Measurements from ENCODE around the gene HPS1. TPM values are rescaled to one million over a fixed set of nuclear protein-coding genes. Genes with fewer than 3 reads are reported as not detected.
A peak's percentile ranks its signal among the peaks of the same experiment; 100 is the strongest.

Gene HPS1
- total and polyA plus RNA-seq, 10 donors, result 49.5 to 132 (median 89.5) TPM

DNA sequence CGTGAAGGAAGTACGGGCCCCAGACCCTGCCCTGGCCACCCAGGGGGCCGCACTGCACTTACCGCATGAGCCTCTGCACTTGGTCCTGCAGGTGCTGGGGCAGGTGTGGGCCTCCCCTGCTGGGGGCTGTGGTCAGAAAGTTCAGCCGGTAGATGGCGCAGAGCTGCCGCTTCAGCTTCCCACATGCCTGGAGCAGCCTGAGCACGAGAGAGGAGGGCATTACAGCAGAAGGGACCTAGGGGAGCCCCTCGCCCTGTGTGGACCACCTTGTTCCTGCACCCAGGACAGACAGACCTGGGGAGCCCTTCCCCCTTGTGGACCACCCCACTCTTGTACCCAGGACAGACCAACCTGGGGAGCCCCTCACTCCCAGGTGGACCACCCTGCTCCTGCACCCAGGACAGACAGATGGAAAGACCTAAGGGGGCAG, 23.0 kb downstream of the HPS1 start:
- H3K27ac ChIP-seq, result no peak overlapping the region
- peaks cover 0 to 100% (median 85%) of the 10 kb centered on the region in 6 donors for H3K36me3 ChIP-seq
- peak in 1 of 3 donors; percentile 63 for TF ChIP-seq POLR2AphosphoS5 (IDR thresholded peaks at IDR 0.05)
- TF ChIP-seq POLR2A (IDR thresholded peaks at IDR 0.05), result no peak
- H3K4me1 ChIP-seq, result no peaks in the 10 kb centered on the region
- no peak for DNase-seq
- intact Hi-C loops (cut with DNase I; ENCODE audit: low total_unique reads), result no loop called here
- WGBS, 5 donors, result 86 to 93% (median 91%) methylated on average over 6 to 9 of the region's 9 CpGs
- H3K9me3 ChIP-seq, result no peaks in the 10 kb centered on the region
- H3K4me3 ChIP-seq, result no peak overlapping the region
- H3K27me3 ChIP-seq (replicated peaks in 1 of 7), result no peaks in the 10 kb centered on the region

DNA sequence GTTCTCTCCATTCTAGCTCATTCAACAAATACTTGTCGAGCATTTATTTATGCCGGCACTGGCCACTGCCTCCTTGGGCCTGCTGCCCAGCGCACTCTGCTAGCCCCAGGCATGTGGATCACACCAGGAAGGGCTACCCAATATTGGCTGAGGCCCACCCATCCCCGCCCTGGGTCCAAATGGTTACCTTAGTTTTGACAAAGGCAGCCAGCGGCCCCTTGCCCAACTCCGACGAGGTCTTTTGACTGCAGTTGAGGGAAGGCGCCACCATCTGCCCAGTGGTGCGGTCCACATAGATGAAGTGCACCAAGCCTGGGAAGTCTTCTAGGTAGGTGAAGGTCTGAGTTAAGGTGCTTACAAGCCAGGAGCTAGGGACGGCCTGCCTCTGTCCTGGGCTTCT, 24.6 kb downstream of the HPS1 start:
- TF ChIP-seq POLR2AphosphoS5 (IDR thresholded peaks at IDR 0.05) (no peak), POLR2A (IDR thresholded peaks at IDR 0.05) (no peak)
- no peaks in the 10 kb centered on the region for H3K9me3 ChIP-seq
- peaks cover 0 to 100% (median 85%) of the 10 kb centered on the region in 6 donors for H3K36me3 ChIP-seq
- intact Hi-C loops (cut with DNase I; ENCODE audit: low total_unique reads), result no loop called here
- no peaks in the 10 kb centered on the region for H3K27me3 ChIP-seq (replicated peaks in 1 of 7)
- WGBS, 5 donors, result 91 to 97% (median 96%) methylated on average over 9 to 10 of the region's 10 CpGs
- H3K27ac ChIP-seq, result no peak overlapping the region
- H3K4me3 ChIP-seq, result no peak overlapping the region
- no peak for DNase-seq
- no peaks in the 10 kb centered on the region for H3K4me1 ChIP-seq

DNA sequence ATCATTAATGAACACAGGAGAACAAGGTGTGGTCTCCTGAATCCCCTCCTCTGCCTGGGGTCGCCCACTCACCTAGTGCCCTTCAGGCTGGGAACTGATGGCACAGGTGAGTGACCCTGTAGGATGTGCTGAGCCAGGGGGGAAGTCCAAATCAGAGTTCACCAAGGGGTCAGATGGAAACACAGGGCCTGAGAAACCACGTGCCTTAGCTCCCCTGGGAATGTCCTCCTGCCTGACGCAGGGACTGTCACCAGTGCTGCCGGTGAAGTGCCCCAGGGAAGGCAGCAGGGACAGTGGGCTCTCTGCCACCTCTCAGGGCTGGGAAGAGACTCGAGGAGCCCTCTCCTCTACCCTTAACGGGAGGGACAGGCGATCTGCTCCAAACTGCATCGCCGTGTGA, 25.9 kb downstream of the HPS1 start:
- H3K27ac ChIP-seq, result no peak overlapping the region

DNA sequence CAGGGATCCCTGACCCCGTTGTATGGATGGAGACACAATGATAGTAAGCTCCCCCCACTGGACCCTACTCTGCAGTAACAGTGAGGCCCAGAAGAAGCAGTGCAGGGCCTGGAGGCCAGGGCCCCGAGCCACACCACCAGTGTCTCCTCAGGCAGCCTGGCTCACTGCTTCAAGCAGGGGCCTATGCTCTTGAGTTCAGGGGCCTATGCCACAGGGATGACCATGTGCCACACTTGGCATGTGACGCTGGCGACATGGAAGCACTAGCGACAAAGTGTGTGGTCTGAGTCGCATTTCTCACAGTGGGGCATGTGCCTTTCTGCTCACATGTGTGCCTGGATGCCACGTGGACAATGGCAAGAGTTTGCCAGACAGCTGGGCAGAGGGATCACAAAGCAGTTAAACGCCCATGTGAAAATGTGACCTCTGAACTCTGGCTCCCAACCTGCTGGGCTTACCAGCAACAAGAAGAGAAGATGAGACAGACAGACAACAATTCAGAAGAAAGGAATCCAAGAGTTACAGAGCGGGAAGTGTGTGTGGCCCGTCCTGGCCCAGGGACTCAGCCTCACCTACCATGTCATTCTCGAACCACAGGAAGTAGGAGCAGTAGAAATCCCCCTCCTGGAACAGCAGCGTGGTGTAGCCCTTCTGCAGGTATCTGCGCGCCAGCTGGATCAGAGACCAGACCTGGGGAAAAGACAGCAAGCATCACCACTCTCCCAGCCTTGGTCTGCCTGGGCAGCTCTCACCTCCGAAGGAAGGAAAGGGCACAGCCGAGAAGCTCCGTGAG, 27.1 kb downstream of the HPS1 start:
- Histone ChIP-seq H3K27me3 (replicated peaks in 1 of 7) (no peaks in the 10 kb centered on the region), H3K4me1 (peaks cover 4 to 15% (median 11%) of the 10 kb centered on the region in 6 donors), H3K27ac (no peak overlapping the region), H3K9me3 (no peaks in the 10 kb centered on the region), H3K36me3 (peaks cover 0 to 97% (median 79%) of the 10 kb centered on the region in 6 donors), H3K4me3 (no peak overlapping the region)
- TF ChIP-seq POLR2AphosphoS5 (IDR thresholded peaks at IDR 0.05) (no peak), POLR2A (IDR thresholded peaks at IDR 0.05) (no peak)
- TF ChIP-seq, protein P1, sequence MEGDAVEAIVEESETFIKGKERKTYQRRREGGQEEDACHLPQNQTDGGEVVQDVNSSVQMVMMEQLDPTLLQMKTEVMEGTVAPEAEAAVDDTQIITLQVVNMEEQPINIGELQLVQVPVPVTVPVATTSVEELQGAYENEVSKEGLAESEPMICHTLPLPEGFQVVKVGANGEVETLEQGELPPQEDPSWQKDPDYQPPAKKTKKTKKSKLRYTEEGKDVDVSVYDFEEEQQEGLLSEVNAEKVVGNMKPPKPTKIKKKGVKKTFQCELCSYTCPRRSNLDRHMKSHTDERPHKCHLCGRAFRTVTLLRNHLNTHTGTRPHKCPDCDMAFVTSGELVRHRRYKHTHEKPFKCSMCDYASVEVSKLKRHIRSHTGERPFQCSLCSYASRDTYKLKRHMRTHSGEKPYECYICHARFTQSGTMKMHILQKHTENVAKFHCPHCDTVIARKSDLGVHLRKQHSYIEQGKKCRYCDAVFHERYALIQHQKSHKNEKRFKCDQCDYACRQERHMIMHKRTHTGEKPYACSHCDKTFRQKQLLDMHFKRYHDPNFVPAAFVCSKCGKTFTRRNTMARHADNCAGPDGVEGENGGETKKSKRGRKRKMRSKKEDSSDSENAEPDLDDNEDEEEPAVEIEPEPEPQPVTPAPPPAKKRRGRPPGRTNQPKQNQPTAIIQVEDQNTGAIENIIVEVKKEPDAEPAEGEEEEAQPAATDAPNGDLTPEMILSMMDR (IDR thresholded peaks at IDR 0.05 in 8 of 11, conservative IDR thresholded peaks at IDR 0.05 in 3 of 11), result no peak
- intact Hi-C loops (cut with DNase I; ENCODE audit: low total_unique reads), result no loop called here
- WGBS, 5 donors, result 95 to 97% (median 96%) methylated on average over 17 of the region's 17 CpGs
- no peak for DNase-seq

More for the DNA sequence above, 25.9 kb downstream of the HPS1 start:
- 86 to 91% (median 88%) methylated on average over 9 of the region's 9 CpGs for WGBS, 5 donors
- no peak for DNase-seq
- Histone ChIP-seq H3K27me3 (replicated peaks in 1 of 7) (no peaks in the 10 kb centered on the region), H3K9me3 (no peaks in the 10 kb centered on the region), H3K4me1 (peaks cover 0 to 4% (median 2%) of the 10 kb centered on the region in 6 donors), H3K4me3 (no peak overlapping the region), H3K36me3 (peaks cover 0 to 100% (median 87%) of the 10 kb centered on the region in 6 donors)
- TF ChIP-seq, protein P1 (IDR thresholded peaks at IDR 0.05 in 8 of 11, conservative IDR thresholded peaks at IDR 0.05 in 3 of 11), result no peak
- TF ChIP-seq POLR2AphosphoS5 (IDR thresholded peaks at IDR 0.05), result peak in 1 of 3 donors; percentile 32
- intact Hi-C loops (cut with DNase I; ENCODE audit: low total_unique reads), result no loop called here
